Measurements from ENCODE around the gene GNPTAB.
"Not testable (repeated sequence)": the region's sequence is repeated elsewhere in the genome, so short reads cannot be mapped to it uniquely, and the experiment has no call there.

The GNPTAB gene

GRCh38 chr12:101767537-101767936, 63.2 kb downstream of the GNPTAB start:
- DNase-seq: no peak

DNA sequence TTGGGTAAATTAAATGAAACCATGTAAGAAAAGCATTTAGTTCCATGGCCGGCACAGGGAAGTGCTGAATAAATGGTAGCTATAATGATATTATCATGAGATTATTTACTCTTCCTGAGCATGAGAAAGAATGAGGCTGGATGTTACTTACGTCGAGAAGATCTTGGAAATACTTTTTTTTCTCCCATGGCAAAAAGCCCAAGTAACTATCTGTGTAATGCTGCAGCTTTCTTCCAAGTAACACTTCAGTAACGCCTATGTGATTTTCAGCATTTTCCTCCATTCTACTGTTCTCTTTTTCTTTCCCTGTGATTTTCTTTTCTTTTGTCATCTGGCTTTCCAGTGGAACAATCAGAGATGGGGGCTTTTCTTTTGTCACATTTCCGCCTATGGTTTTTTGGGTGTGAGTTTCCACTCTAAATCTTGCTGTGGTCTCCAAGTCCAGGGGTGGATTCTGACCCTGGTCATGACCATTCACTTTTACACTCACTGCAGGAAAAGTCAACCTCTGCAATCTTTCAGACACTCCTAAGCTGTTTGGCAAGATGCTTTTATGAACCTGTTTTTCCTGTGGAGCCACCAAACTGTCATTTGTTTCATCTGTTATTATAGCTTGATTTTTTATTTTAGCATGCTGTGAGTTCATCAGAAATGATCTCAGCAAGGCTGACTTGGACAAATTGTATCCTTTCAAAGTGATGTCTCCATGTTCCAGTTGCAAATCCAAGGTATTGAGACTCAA, 66.5 kb downstream of the GNPTAB start:
- no peak for DNase-seq

DNA sequence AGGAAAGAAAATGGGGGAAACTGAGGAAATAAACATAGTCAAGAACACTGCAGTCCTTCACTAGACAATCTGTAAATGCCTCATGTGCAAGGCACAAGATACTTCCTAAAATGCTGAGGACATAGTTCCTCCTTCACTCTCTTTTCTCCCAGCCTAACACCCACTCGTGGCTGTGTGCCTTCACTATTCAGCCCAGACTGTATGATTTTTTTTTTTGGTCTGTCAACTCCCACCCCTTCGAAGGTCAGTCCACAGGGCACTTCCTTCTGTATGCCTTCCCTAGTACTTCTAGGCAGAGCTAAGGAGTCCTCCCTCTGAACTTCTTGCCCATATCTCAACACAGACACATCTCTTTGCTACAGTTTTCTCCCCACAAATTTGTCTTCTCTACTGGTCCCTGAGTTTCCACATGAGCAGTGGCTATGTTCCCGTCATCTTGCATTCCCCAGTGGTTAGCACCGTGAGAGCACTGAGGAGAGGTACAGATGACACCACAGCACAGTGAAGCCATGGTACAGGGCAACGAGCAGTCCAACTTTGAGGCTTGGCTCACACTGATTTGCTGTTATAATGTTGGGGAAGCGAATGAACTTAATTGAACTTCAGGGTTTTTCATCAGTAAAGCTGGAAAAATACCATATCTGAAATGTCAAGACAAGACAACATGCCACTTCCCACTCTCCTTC, 67.4 kb downstream of the GNPTAB start:
- no peak for DNase-seq

DNA sequence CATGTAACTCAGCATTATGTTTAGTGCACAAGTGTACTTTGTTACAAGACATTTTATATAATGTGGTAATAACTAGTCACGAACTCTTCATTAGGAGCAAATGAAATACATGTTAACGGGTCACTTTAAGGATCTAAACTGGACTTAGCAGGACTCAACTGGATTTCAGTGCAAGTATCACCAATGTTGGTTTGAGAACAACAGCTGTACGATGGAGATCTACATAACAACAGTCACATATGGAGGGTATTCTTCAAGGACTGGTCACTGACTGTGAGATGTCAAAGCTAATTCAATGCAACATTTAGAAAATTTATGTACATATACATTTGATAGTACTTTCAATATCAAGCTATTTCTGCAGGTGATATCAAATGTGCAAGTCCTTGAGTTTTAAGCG, 69.0 kb downstream of the GNPTAB start:
- no peak for DNase-seq

- DNase-seq: no peak
Measured at GRCh38 chr12:101761350-101761749, 69.4 kb downstream of the GNPTAB start.

GRCh38 chr12:101759396-101760047, 71.2 kb downstream of the GNPTAB start:
- DNase-seq: peak; percentile 28

- no peak for DNase-seq
Measured at GRCh38 chr12:101750152-101750551, 80.6 kb downstream of the GNPTAB start.

DNA sequence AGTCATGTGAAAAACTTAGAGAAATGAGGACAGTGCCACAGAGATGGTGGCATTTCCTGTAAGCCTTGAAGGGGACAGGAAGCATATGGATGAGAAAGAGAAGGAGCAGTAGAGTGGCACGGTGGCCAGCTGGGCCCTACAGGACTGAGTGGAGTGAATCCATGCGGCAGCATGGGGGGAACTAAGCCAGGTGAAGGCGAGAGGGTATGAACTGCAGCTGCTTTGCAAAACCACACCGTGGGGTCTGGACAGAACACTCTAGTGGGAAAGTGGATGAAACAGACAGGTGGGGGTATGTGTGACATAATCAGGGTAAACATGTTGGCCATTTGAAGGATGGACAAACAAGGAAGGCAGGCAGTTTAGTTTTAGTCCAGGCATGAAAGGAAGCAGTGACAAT, 81.1 kb downstream of the GNPTAB start:
- no peak for DNase-seq

DNA sequence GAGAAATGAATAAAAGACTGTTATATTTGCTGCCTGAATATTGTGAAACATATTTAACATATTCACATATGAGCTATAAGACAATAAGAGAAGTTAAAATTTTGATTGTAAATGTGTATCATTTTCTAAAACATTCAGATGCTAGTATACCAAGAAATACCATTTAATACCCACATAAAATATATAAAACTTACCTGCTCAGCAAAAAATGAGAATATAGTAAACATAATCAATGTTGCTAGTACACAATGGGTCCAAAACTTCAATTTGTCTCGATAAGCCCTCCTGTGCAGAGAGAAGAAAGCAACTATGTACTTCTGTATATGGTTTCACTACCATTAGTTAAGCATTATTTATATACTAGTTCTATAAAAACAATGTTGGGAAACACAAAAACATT, 81.9 kb downstream of the GNPTAB start:
- no peak for DNase-seq

GRCh38 chr12:101747697-101748096, 83.1 kb downstream of the GNPTAB start:
- no peak for DNase-seq

- no peak for DNase-seq
Measured at GRCh38 chr12:101746661-101747060, 84.1 kb downstream of the GNPTAB start.

DNA sequence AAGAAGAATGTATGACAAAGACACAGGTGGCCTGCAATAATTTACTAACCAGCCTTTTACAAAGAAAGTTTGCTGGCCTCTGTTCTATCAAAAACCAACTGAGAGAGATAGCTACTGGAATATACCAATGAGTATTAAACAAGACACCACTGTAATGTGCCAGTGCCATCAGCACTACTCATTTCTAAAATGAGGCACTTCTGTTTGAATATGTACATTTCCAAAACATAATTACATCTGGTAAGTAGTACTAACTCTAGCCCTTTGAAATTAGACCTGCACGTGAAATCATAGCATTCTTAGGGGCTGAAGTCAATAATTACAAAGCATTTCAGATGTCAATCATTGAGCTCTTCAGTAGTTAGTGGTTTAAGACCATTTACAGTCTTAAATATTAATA, 84.6 kb downstream of the GNPTAB start:
- no peak for DNase-seq

DNA sequence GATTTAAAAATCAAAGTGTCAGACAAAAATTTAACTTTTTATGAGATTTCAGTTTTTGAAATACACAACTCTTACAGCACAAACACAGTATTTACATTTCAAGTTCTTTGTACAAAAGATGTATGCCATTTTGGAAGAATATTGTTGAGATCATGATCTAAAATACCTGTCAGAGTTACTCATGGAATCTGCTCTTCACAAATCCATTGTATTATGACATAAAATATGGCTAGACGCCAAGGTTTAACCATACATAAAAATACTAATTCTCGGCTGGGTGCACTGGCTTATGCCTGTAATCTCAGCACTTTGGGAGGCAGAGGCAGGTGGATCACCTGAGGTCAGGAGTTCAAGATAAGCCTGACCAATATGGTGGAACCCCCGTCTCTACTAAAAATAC, 85.3 kb downstream of the GNPTAB start:
- no peak for DNase-seq

DNA sequence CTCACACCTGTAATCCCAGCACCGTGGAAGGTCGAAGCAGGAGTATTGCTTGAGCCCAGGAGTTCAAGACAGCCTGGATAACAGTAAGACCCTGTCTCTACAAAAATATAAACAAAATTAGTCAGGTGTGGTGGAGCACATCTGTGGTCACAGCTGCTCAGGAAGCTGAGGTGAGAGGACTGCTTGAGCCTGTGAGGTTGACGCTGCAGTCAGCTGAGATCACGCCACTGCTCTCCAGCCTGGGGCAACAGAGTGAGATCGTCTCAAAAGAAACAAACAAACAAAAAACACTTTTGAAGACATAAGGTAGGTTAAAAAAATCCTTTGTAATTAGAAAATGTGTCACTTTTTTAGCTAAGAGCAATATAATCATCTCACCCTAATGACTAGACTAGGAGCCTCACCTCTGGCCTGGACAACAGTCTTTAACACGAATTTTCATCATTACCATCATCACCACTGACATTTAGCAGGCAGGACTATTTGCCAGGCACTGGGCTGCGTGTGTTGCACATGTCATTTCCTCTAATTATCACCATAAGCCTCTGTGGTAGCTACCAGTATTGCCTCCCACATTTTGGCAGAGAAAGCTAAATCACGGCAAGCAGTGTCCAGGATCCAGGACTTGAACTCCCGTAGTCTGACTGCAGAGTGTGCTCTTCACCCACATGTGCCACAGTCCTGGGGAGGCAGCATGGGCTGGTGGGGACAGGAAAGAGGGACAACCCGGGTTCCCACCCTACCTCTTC, 86.9 kb downstream of the GNPTAB start:
- DNase-seq: no peak

GRCh38 chr12:101743242-101743641, 87.5 kb downstream of the GNPTAB start:
- DNase-seq: no peak

DNA sequence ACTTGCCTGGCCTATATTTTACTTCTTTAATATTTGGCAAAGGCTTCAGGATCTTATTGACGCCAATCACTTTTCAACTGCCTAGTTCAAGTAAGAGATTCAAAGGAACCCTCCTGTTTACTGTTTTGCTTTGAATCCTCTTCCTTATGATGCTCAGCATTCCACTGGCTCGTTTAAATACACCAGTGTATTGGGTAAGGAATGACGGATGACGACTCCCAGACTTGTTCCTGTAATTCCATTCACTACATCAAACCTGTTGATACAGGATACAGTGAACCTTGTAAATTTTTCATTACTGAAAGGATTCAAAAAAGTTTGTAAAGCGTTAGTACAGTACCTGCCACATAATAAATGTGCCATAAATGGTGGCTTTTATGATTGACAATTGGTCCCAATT, 89.8 kb downstream of the GNPTAB start:
- no peak for DNase-seq

- no peak for DNase-seq
Measured at GRCh38 chr12:101740566-101740965, 90.2 kb downstream of the GNPTAB start.

DNA sequence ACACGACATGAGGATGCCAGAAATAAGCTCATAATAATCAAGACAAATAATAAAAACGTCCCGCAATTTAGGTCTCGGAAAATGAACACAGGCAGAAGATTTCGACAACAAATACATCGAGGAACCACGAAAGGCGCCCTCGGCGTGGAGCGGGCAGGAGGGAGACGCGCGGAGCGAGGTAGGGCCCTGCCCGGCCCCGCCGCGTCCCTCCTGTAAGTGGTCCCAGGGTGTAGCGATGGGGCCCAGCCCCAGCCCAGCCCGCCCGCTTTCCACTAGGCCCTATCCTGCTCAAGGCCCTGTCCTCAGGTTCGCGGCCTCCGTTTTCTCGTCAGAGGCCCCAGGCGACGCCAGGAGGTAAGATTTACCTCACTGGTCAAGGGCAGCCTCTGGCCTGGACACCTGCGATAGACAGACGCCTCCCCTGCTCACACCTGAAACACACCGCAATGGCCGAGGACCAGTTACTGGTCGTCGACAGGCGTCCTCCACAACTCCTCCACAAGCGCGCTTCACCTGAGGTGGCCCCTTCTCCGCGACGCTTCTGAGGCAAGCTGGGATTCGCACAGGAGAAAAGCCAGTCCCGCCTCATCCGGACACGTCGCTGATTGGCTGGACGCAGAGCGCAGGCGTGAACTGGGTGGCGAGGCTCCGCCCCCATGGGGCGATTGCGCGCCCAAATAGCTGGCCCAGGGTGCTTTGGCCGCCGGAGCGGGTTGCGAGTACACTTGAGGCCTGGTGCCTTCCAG, 91.7 kb downstream of the GNPTAB start, which contains the start of gene SYCP3:
TSS of gene SYCP3 (minus strand) at position 543 of the 746 bp plus-strand sequence. CDS start 1,527 bp downstream, outside the sequence.
- DNase-seq: no peak

GRCh38 chr12:101737476-101737875, 93.3 kb downstream of the GNPTAB start:
- DNase-seq: peak; percentile 75

DNA sequence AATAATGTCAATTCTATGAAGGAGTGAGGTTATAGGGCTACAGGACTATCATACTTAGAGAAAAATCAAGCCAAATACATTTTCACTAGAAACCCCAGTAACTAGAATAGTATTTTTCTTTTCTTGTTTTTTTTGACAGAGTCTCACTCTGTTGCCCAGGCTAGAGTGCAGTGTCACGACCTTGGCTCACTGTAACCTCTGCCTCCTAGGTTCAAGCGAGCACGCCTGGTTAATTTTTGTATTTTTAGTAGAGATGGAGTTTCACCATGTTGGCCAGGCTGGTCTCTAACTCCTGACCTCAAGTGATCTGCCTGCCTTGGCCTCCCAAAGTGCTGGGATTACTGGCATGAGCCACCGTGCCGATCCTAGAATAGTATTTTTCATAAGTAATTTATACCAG, 96.3 kb downstream of the GNPTAB start:
- not testable (repeated sequence) for DNase-seq

DNA sequence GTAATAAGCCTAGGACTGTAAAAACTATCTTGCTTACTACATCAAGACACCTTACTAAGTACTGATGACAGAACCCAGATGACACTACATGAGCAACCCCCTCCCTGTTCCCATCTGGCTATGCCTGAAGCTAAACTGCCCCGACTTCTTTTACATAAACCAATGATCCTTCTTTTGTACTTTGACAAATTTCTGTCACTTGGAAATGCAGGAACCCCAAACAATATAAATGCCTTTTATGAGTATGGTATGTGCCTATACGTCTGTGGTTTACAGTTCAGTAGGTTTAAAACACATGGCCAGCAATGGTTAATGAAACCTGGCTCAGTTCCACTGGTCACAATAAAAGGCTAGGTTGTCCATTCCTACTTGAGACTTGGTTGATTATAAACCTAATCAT, 97.6 kb downstream of the GNPTAB start:
- DNase-seq: no peak

DNA sequence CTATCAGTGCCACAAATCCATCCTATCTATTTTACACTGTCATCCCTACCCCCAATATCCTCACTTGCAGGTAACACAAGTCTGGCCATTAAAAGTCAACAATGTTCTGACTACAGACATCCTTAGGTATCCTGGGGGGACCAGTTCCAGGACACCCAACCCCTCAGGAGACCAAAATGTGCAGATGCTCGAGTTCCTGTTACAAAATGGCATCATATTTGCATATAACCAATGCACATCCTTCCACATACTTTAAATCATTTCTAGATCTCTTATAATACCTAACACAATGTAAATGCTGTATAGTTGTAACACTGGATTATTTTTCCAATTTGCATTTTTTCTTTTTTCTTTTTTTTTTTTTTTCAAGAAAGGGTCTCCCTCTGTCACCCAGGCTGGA, 98.4 kb downstream of the GNPTAB start:
- DNase-seq: no peak

DNA sequence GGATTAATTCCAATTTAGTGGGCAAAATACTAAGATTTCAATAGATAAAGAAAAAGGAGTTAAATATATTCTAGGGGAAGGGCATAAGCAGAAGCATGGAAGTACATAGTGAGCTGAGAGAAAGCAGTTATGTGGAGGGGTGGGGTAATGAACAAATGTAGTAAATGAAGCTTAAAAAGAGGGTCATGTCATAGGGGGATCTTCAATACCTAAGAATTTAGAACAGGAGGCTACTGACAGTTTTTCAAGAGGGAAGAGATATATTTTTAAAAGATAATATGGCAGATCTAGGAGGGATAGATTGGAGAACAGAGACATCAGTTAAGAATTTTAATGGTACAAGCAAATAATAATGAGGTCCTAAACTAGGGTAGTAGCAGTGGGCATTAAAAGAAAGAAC, 100.9 kb downstream of the GNPTAB start:
- no peak for DNase-seq
